ENCODE measurements around the gene PPP1R27. TPM values are rescaled to one million over a fixed set of nuclear protein-coding genes. Genes with fewer than 3 reads are reported as not detected.

PPP1R27 gene
- total and polyA plus RNA-seq, 9 donors, result 0.22 TPM; not detected in 8

- no peaks in the 10 kb centered on the region for H3K27me3 ChIP-seq
- peak; percentile 94 to 97 (median 96) for DNase-seq
- H3K9me3 ChIP-seq, result no peaks in the 10 kb centered on the region
- peak within 1 kb of the TSS; percentile 16 to 55 for H3K27ac ChIP-seq
- no peaks in the 10 kb centered on the region for H3K36me3 ChIP-seq
- TF ChIP-seq CTCF (IDR thresholded peaks at IDR 0.05) (peak in 1 of 3 donors; percentile 22), EP300 (IDR thresholded peaks at IDR 0.05) (peak; percentile 17), POLR2A (IDR thresholded peaks at IDR 0.05) (peak; percentile 93)
- H3K4me1 ChIP-seq (ENCODE audit: insufficient read depth), result peaks cover 16% of the 10 kb centered on the region
- 1 to 2% (median 1%) methylated on average over 38 to 71 of the region's 76 CpGs for WGBS, 3 donors
- intact Hi-C loops (cut with DNase I), result no loop called here
- H3K4me3 ChIP-seq, result peak within 1 kb of the TSS; percentile 67
Measured at GRCh38 chr17:81833160-81833920, 1.5 kb downstream of the PPP1R27 start, which contains the start of gene MCRIP1. Gene MCRIP1 (minus strand): TSS chr17:81833291. CDS start chr17:81824506, 8,785 bp downstream.

- H3K27me3 ChIP-seq, result no peaks in the 10 kb centered on the region
- peak overlapping the region in 1 of 2 donors; percentile 55 for H3K27ac ChIP-seq
- DNase-seq, result peak in 3 of 5 donors; percentile 27 to 61 (median 47)
- H3K4me3 ChIP-seq, result peak overlapping the region; percentile 49
- H3K36me3 ChIP-seq, result no peaks in the 10 kb centered on the region
- intact Hi-C loops (cut with DNase I), result no loop called here
- H3K9me3 ChIP-seq, result no peaks in the 10 kb centered on the region
- TF ChIP-seq CTCF (IDR thresholded peaks at IDR 0.05) (no peak), POLR2A (IDR thresholded peaks at IDR 0.05) (no peak), EP300 (IDR thresholded peaks at IDR 0.05) (no peak)
- peaks cover 16% of the 10 kb centered on the region for H3K4me1 ChIP-seq (ENCODE audit: insufficient read depth)
- WGBS, 3 donors, result 0 to 1% (median 1%) methylated on average over 34 to 64 of the region's 65 CpGs
Measured at GRCh38 chr17:81832608-81833159, 2.2 kb downstream of the PPP1R27 start.

GRCh38 chr17:81831957-81832607 lies 2.8 kb downstream of the PPP1R27 start:
- peak overlapping the region in 1 of 2 donors; percentile 55 for H3K27ac ChIP-seq
- no peak for DNase-seq
- peaks cover 16% of the 10 kb centered on the region for H3K4me1 ChIP-seq (ENCODE audit: insufficient read depth)
- intact Hi-C loops (cut with DNase I), result no loop called here
- H3K36me3 ChIP-seq, result no peaks in the 10 kb centered on the region
- H3K27me3 ChIP-seq, result no peaks in the 10 kb centered on the region
- no peaks in the 10 kb centered on the region for H3K9me3 ChIP-seq
- TF ChIP-seq CTCF (IDR thresholded peaks at IDR 0.05) (no peak), POLR2A (IDR thresholded peaks at IDR 0.05) (no peak), EP300 (IDR thresholded peaks at IDR 0.05) (no peak)
- 35 to 39% (median 36%) methylated on average over 18 of the region's 18 CpGs for whole genome bisulfite sequencing, 3 donors
- H3K4me3 ChIP-seq, result peak overlapping the region; percentile 49

- H3K27me3 ChIP-seq, result no peaks in the 10 kb centered on the region
- H3K36me3 ChIP-seq, result no peaks in the 10 kb centered on the region
- intact Hi-C loops (cut with DNase I), result no loop called here
- DNase-seq, result no peak
- peaks cover 16% of the 10 kb centered on the region for H3K4me1 ChIP-seq (ENCODE audit: insufficient read depth)
- WGBS, 3 donors, result 86 to 89% (median 88%) methylated on average over 7 of the region's 7 CpGs
- no peaks in the 10 kb centered on the region for H3K9me3 ChIP-seq
- no peak overlapping the region for H3K4me3 ChIP-seq
- H3K27ac ChIP-seq, result no peak overlapping the region
- TF ChIP-seq POLR2A (IDR thresholded peaks at IDR 0.05) (no peak), CTCF (IDR thresholded peaks at IDR 0.05) (no peak), EP300 (IDR thresholded peaks at IDR 0.05) (no peak)
Measured at GRCh38 chr17:81831563-81831956, 3.3 kb downstream of the PPP1R27 start.

All from ovary (tissue), 9 donors.